ENCODE measurements around the gene EREG. TPM values are rescaled to one million over a fixed set of nuclear protein-coding genes. Genes with fewer than 3 reads are reported as not detected.

The EREG gene
- total RNA-seq, 1 experiment from 2014 or later: 1.6 TPM

- DNase-seq (ENCODE audit: low read depth): peak; percentile 54
Observed at GRCh38 chr4:74426101-74426500, 61.2 kb downstream of the EREG start.

- no peak for DNase-seq (ENCODE audit: low read depth)
Observed at GRCh38 chr4:74428276-74428675, 63.3 kb downstream of the EREG start.

GRCh38 chr4:74431113-74431826 lies 66.3 kb downstream of the EREG start:
- DNase-seq (ENCODE audit: low read depth): no peak

- DNase-seq (ENCODE audit: low read depth): peak; percentile 19
Observed at GRCh38 chr4:74433043-74433442, 68.1 kb downstream of the EREG start.

- peak; percentile 62 for DNase-seq (ENCODE audit: low read depth)
Observed at GRCh38 chr4:74433541-74434172, 68.7 kb downstream of the EREG start.

- DNase-seq (ENCODE audit: low read depth): no peak
Observed at GRCh38 chr4:74435296-74435695, 70.4 kb downstream of the EREG start.

GRCh38 chr4:74437866-74438265 lies 72.9 kb downstream of the EREG start:
- DNase-seq (ENCODE audit: low read depth): no peak

Other genes starting within 250 kb of the EREG start
- 4.4 and 8.9 TPM in 2 replicates for gene MTHFD2L, start 207.0 kb upstream of the EREG start, total RNA-seq (2014; rRNA removed; shearing (Covaris generic))
- gene EPGN, start 56.7 kb upstream of the EREG start, total RNA-seq (2014; rRNA removed; shearing (Covaris generic)): not detected in 2 replicates
- not detected in 2 replicates for gene AREG, start 80.0 kb downstream of the EREG start, total RNA-seq (2014; rRNA removed; shearing (Covaris generic))